ENCODE results near the gene CTNNA2. TPM values are rescaled to one million over a fixed set of nuclear protein-coding genes. Genes with fewer than 3 reads are reported as not detected.

The CTNNA2 gene
- total RNA-seq, 1 experiment from 2014 or later = 5.5 TPM

GRCh38 chr2:80407377-80407776 lies 894.5 kb downstream of the CTNNA2 start:
- H2BK12ac ChIP-seq (ENCODE audit: insufficient read length, low read depth, low read length) = no peak overlapping the region
- H2AK5ac ChIP-seq (ENCODE audit: insufficient read length, low read length) = no peak overlapping the region
- H3K4me1 Mint-ChIP-seq = no peaks in the 10 kb centered on the region
- H4K20me1 ChIP-seq (ENCODE audit: control insufficient read depth, insufficient read depth, insufficient read length) = no peaks in the 10 kb centered on the region
- H3K4me3 Mint-ChIP-seq = no peak overlapping the region
- no peak overlapping the region for H2BK15ac ChIP-seq (ENCODE audit: low read depth, low read length)
- H3K27me3 ChIP-seq (ENCODE audit: insufficient read depth, low read length) = no peaks in the 10 kb centered on the region
- H3K4me2 ChIP-seq (ENCODE audit: insufficient read depth, insufficient read length, low read length) = no peak overlapping the region
- H3K27ac ChIP-seq (ENCODE audit: insufficient read length, low read depth, low read length) = no peak overlapping the region
- H3K9me3 Mint-ChIP-seq = no peaks in the 10 kb centered on the region
- no peak overlapping the region for H3K18ac ChIP-seq (ENCODE audit: insufficient read length, low read depth, low read length)
- H2AFZ ChIP-seq (ENCODE audit: low read length) = no peak overlapping the region
- H4K5ac ChIP-seq (ENCODE audit: insufficient read length, low read depth, low read length) = no peak overlapping the region
- H4K91ac ChIP-seq (ENCODE audit: insufficient read length, low read depth, low read length) = no peak overlapping the region
- no peak overlapping the region for H3K23ac ChIP-seq (ENCODE audit: insufficient read length, low read depth, low read length)
- H3T11ph ChIP-seq (ENCODE audit: low read length) = no peak overlapping the region
- no peak for TF ChIP-seq CTCF (conservative IDR thresholded peaks at IDR 0.05)
- H3K79me1 ChIP-seq (ENCODE audit: insufficient read depth, low read depth, low read length, poor library complexity, severe bottlenecking) = no peaks in the 10 kb centered on the region
- no peak overlapping the region for H3K56ac ChIP-seq (ENCODE audit: insufficient read length, low read depth, low read length)
- no peak overlapping the region for H3K27ac Mint-ChIP-seq
- H3K9me3 ChIP-seq (ENCODE audit: control insufficient read depth, low read depth, low read length) = no peaks in the 10 kb centered on the region
- H4K8ac ChIP-seq (replicated peaks; ENCODE audit: insufficient read length, low read depth, low read length) = no peak overlapping the region
- no peak overlapping the region for H2BK5ac ChIP-seq (ENCODE audit: insufficient read length, low read length)
- H3K9ac ChIP-seq (ENCODE audit: extremely low read depth, insufficient read length, low read length) = no peak overlapping the region
- H3K23me2 ChIP-seq (ENCODE audit: insufficient read length, low read depth, low read length, poor library complexity, severe bottlenecking) = no peaks in the 10 kb centered on the region
- no peaks in the 10 kb centered on the region for H3K27me3 Mint-ChIP-seq (ENCODE audit: low read depth)
- H3K79me2 ChIP-seq (ENCODE audit: insufficient read depth, low read length) = no peaks in the 10 kb centered on the region
- no peak overlapping the region for H2BK120ac ChIP-seq (ENCODE audit: low read depth, low read length, poor library complexity, severe bottlenecking)
- no peaks in the 10 kb centered on the region for H3K36me3 Mint-ChIP-seq (ENCODE audit: insufficient read depth in 1 of 3, low read depth in 3 of 3)
- WGBS (ENCODE audit: extremely low coverage, insufficient read length, low lambda C conversion rate) = no CpG with 5 or more reads among the region's 4 CpGs
- no peak overlapping the region for H3K14ac ChIP-seq (ENCODE audit: insufficient read depth, low read length)
- no peaks in the 10 kb centered on the region for H3K4me1 ChIP-seq (ENCODE audit: insufficient read depth, low read length)
- H2BK20ac ChIP-seq (ENCODE audit: low read depth, low read length, poor library complexity, severe bottlenecking) = no peak overlapping the region
- no peak overlapping the region for H3K4ac ChIP-seq (ENCODE audit: low read depth, low read length)
- DNase-seq = no peak

All from H9 (cell line).